HFFc6 (cell line): ENCODE measurements around the gene PRRT1. TPM values are rescaled to one million over a fixed set of nuclear protein-coding genes. Genes with fewer than 3 reads are reported as not detected.

Experiments
- DNase-seq: peaks from one replicate; pipeline ENCODE4 v3.0.0-alpha.2; 2018
- H3K27ac Mint-ChIP-seq: 2 replicates; pipeline ENCODE4 v1.8.0; 2020; ENCODE audit warnings: mild to moderate bottlenecking, mixed read lengths
- H3K27me3 Mint-ChIP-seq: 2 replicates; pipeline ENCODE4 v1.8.0; 2021; ENCODE audit warnings: mild to moderate bottlenecking, moderate library complexity, mixed read lengths; ENCODE audit not compliant: insufficient read depth
- H3K36me3 Mint-ChIP-seq: 2 replicates; pipeline ENCODE4 v1.8.0; 2021; ENCODE audit warnings: low read depth, mixed read lengths
- H3K4me1 Mint-ChIP-seq: 2 replicates; pipeline ENCODE4 v1.8.0; 2020; ENCODE audit warnings: low read depth, mixed read lengths
- H3K4me3 Mint-ChIP-seq: 2 replicates; pipeline ENCODE4 v1.8.0; 2020; ENCODE audit warnings: mild to moderate bottlenecking, moderate library complexity, mixed read lengths
- H3K9me3 Mint-ChIP-seq: 2 replicates; pipeline ENCODE4 v1.8.0; 2020; ENCODE audit warnings: mild to moderate bottlenecking, mixed read lengths
- total RNA-seq, 6 experiments: library from RNA; stranded (reverse); fragmentation: NEBNext Ultra II Directional; extraction: Animal tissue kit (Norgen Biotek cat#: 25700); gene quantifications; 2 replicates in 1 of 6; 3 replicates in 5 of 6; pipeline ENCODE4 v1.2.3, GENCODE V29; 2021
- TF ChIP-seq, protein P1 (sequence below): fragments of 200-600 bp; sonication (generic); IDR thresholded peaks from 2 replicates; pipeline ENCODE4 v1.5.0; 2021; ENCODE audit warnings: antibody characterized with exemption, mild to moderate bottlenecking

The PRRT1 gene
- total RNA-seq, 6 experiments from 2014 or later, result 2.6 to 5.8 (median 5.1) TPM

DNA sequence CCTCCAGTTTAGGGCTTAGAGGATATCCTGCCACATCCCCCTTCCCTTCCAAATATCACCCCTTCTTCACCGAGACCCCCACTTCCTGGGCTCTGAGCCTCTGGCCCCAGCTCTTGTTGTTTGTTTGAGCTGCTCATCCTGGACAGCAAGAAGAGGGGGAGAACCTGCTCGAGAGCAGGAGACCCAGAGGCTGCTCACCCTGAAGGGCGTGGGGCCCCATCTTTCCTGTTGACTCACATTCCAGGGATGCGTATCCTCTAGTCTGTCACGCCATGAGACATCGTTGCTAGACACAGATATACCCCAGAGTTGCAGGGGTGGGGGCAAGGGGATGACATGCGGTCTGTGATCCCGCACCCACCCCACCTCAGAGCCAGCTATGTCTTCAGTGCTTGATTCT lies 36.9 kb downstream of the PRRT1 start:
- H3K4me3 Mint-ChIP-seq, result peak overlapping the region; percentile 83
- peaks cover 2% of the 10 kb centered on the region for H3K27me3 Mint-ChIP-seq
- peak; percentile 91 for DNase-seq
- TF ChIP-seq, protein P1, sequence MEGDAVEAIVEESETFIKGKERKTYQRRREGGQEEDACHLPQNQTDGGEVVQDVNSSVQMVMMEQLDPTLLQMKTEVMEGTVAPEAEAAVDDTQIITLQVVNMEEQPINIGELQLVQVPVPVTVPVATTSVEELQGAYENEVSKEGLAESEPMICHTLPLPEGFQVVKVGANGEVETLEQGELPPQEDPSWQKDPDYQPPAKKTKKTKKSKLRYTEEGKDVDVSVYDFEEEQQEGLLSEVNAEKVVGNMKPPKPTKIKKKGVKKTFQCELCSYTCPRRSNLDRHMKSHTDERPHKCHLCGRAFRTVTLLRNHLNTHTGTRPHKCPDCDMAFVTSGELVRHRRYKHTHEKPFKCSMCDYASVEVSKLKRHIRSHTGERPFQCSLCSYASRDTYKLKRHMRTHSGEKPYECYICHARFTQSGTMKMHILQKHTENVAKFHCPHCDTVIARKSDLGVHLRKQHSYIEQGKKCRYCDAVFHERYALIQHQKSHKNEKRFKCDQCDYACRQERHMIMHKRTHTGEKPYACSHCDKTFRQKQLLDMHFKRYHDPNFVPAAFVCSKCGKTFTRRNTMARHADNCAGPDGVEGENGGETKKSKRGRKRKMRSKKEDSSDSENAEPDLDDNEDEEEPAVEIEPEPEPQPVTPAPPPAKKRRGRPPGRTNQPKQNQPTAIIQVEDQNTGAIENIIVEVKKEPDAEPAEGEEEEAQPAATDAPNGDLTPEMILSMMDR, result no peak
- H3K4me1 Mint-ChIP-seq, result peaks cover 63% of the 10 kb centered on the region
- H3K36me3 Mint-ChIP-seq, result peaks cover 22% of the 10 kb centered on the region
- H3K27ac Mint-ChIP-seq, result peak overlapping the region; percentile 99
- H3K9me3 Mint-ChIP-seq, result no peaks in the 10 kb centered on the region

DNA sequence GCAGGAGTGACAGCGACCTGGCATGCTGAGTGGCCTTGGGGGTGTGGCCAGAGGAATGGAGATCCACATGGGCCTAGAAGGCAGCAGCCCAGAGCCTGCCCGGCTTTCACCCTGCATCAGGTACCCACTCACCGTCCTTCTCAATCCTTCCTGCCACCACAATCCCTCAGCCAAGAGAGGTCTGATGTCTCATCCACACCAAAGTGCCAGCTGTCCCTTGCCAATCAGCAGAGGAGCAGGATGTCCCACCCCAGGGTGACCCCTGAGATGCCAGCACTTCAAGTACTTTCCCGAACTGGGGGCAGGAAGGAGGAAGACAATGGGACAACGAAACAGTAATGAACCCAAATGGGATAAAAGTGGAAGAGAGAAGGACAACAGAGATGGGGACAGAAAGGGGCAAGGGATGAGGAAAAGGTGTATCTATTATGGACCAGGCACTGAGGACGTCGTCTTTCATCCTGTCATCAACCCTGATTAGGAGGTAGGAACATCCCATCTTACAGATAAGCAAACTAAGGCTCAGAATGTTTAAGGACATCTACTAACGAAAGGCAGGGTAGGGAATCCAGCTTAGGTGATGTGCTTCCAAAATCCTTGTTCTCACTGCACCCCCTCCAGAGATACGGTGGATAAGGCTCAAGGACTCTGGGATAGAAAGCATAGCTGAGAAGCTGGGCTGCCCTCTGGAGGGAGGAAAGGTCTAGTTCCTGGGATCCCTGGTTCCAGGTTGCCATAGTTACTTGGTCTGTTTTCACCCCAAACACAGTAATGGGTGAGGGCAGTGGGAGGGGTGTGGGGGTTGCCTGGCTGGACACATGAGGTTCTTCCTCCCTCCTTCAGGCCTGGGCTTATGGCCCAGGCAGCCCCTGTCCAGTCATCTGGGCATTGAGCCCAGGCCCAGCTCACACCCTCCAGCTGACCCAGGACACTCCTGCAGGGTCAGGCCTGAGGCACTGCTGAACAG lies 38.1 kb downstream of the PRRT1 start:
- Mint-ChIP-seq H3K27ac (peak overlapping the region; percentile 99), H3K36me3 (peaks cover 22% of the 10 kb centered on the region), H3K27me3 (peaks cover 5% of the 10 kb centered on the region), H3K4me1 (peaks cover 58% of the 10 kb centered on the region), H3K4me3 (peak overlapping the region; percentile 83), H3K9me3 (no peaks in the 10 kb centered on the region)
- TF ChIP-seq, protein P1, result peak; percentile 76
- DNase-seq, result peak; percentile 99

DNA sequence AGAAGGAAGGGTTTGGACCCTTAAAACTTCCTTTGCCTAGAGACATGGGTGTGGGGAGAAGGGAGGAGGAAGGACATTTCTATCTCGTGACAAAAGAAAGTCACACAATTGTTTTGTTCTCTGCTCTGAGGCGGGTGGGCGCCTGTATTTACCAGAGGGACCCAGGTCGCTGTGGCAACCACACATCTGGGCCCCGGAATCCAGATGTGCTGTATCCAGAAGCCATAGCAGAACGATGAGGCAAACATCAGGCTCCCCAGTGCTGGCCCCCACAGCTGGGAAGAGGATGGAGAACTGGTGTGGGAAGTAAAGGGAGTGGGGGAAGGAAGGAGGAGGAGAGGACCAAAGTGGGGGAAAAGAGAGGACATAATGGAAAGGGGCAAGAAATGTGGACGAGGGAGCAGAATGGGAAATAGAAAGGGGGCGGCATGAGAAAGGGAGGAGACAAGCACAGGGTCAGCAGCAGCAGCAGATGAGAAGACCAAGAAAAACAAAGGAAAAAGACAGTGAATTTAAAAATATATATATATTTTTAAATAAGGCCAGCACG lies 39.2 kb downstream of the PRRT1 start:
- Mint-ChIP-seq H3K27me3 (peaks cover 9% of the 10 kb centered on the region), H3K4me3 (no peak overlapping the region; the same call in 1 of the 2 replicates), H3K27ac (peak overlapping the region; percentile 99), H3K9me3 (no peaks in the 10 kb centered on the region), H3K36me3 (peaks cover 22% of the 10 kb centered on the region), H3K4me1 (peaks cover 67% of the 10 kb centered on the region)
- no peak for DNase-seq
- TF ChIP-seq, protein P1, result no peak

DNA sequence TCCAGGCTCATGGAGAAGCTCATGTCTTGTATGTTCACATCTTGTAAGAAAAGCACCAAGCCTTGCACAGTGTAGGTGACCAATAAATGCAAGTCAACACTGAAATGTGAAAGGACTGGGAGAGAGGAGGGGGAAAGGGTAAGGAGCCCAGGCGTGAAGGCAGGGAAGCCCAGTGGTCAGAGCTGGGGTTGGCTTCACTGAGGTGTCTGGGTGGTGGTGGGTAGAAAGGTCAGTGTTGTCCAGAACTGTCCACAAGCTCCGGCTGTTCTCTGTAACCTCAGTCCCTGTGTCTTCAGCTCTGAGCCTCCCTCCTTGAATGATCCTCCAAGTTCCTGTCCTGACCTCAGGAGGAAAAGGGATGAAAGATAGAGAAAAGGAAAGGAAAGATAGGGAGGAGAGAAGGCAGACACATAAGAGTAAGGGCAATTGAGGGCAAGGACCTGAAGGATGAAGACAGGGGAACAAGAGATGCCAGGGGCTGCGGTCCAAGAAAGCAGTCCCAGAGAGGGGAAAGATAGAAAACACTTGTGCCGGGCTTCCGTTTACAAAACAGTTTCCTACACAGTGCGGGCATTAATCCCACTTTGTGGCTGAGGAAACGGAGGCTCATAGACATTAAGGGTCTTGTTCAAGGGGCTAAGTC lies 40.2 kb downstream of the PRRT1 start:
- Mint-ChIP-seq H3K4me1 (peaks cover 75% of the 10 kb centered on the region), H3K4me3 (no peak overlapping the region), H3K36me3 (peaks cover 22% of the 10 kb centered on the region), H3K27me3 (peaks cover 7% of the 10 kb centered on the region), H3K9me3 (no peaks in the 10 kb centered on the region), H3K27ac (peak overlapping the region; percentile 58)
- DNase-seq, result no peak
- TF ChIP-seq, protein P1, result no peak

DNA sequence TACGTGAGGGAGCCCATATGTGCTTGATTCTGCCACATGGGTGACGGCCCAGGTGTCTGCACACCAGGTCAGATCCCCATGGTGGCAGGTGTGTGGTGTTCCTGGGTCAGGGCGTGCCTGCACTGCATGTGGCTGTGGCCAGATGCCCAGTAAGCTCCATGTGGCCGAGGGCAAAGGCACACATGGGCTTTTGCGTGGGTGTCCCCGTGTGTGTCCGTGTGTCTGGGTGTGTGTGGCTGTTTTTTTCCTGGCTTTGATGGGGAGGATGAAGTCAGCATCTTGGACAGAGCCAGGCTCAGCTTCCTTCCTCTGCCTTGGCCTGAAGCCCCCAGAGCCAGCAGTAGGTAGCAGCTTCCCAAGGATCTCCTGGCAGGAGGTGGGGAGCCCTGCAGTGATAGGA lies 41.1 kb downstream of the PRRT1 start:
- Mint-ChIP-seq H3K27ac (no peak overlapping the region), H3K4me3 (no peak overlapping the region), H3K36me3 (peaks cover 22% of the 10 kb centered on the region), H3K9me3 (no peaks in the 10 kb centered on the region), H3K27me3 (peaks cover 7% of the 10 kb centered on the region), H3K4me1 (peaks cover 69% of the 10 kb centered on the region)
- no peak for DNase-seq
- TF ChIP-seq, protein P1, result no peak
